8988T (cell line): ENCODE data around the gene CD52.
"Not testable (repeated sequence)": the region's sequence is repeated elsewhere in the genome, so short reads cannot be mapped to it uniquely, and the experiment has no call there.

Experiments used
- DNase-seq: peaks from one replicate; pipeline ENCODE4 v3.0.0; 2011

Gene CD52

GRCh38 chr1:26302733-26303405 is 14.9 kb upstream of the CD52 start:
- peak; percentile 65 for DNase-seq

- no peak for DNase-seq
These were observed 12.0 kb upstream of the CD52 start for GRCh38 chr1:26305667-26306289.

- DNase-seq, result peak; percentile 88
These were observed 11.2 kb upstream of the CD52 start, which contains the start of gene UBXN11 for GRCh38 chr1:26306290-26307229. TSS of gene UBXN11 (minus strand) at chr1:26306636. CDS start at chr1:26302883, 3,753 bp downstream.

GRCh38 chr1:26307363-26307781 is 10.4 kb upstream of the CD52 start:
- DNase-seq, result no peak

GRCh38 chr1:26307966-26308899 is 9.5 kb upstream of the CD52 start:
- not testable (repeated sequence) for DNase-seq

- DNase-seq, result no peak
These were observed 3.3 kb upstream of the CD52 start for GRCh38 chr1:26314501-26314900.

- no peak for DNase-seq
These were observed 1.6 kb upstream of the CD52 start for GRCh38 chr1:26315874-26316850.

- no peak for DNase-seq
These were observed 612 bp upstream of the CD52 start for GRCh38 chr1:26317146-26317545.

GRCh38 chr1:26318338-26319064 is 743 bp downstream of the CD52 start:
- DNase-seq, result no peak

GRCh38 chr1:26320896-26321295 is 3.1 kb downstream of the CD52 start:
- no peak for DNase-seq

- DNase-seq, result peak; percentile 40
These were observed 3.7 kb downstream of the CD52 start for GRCh38 chr1:26321315-26322041.

- no peak for DNase-seq
These were observed 4.2 kb downstream of the CD52 start for GRCh38 chr1:26322042-26322331.

GRCh38 chr1:26323382-26323781 is 5.6 kb downstream of the CD52 start:
- DNase-seq, result no peak

- DNase-seq, result no peak
These were observed 6.8 kb downstream of the CD52 start for GRCh38 chr1:26324550-26324949.

GRCh38 chr1:26327956-26328362 is 10.2 kb downstream of the CD52 start:
- DNase-seq, result no peak

- no peak for DNase-seq
These were observed 10.8 kb downstream of the CD52 start for GRCh38 chr1:26328597-26328996.

- not testable (repeated sequence) for DNase-seq
These were observed 11.6 kb downstream of the CD52 start for GRCh38 chr1:26329380-26329779.

- no peak for DNase-seq
These were observed 12.5 kb downstream of the CD52 start for GRCh38 chr1:26330276-26330675.

- DNase-seq, result not testable (repeated sequence)
These were observed 15.6 kb downstream of the CD52 start for GRCh38 chr1:26333312-26333711.
